Endothelial cell of umbilical vein (primary cell): Measurements from ENCODE around the gene SLC6A1. TPM values are rescaled to one million over a fixed set of nuclear protein-coding genes. Genes with fewer than 3 reads are reported as not detected.

Experiments used
- BruUV-seq: library from RNA; stranded (reverse); fragments of 400-500 nt; replicated peaks from 2 replicates; lab custom pipeline; 2021; lab: Mats Ljungman, UMichigan
- CTCF ChIA-PET: fragments of 300-600, 350-600 bp; sonication (Branson Sonifier 250); formaldehyde crosslinking; loops from one replicate; lab custom pipeline; 2021; ENCODE audit warnings: antibody characterized with exemption, inconsistent platforms; lab: Charles Lee
- POLR2A ChIA-PET: fragments of 300-600, 350-600 bp; sonication (Branson Sonifier 250); formaldehyde crosslinking; loops from one replicate; lab custom pipeline; 2021; ENCODE audit warnings: antibody characterized with exemption, inconsistent platforms; lab: Charles Lee
- DNase-seq: peaks from one replicate; pipeline ENCODE4 v3.0.0-alpha.2; 2011; ENCODE audit warnings: low read depth, low spot score
- FAIRE-seq: peaks from 2 replicates; lab custom pipeline; 2011; peaks lifted over from hg19 to GRCh38; lab: Jason Lieb, UNC
- H2AFZ ChIP-seq: 2 replicates; pipeline ENCODE4 v1.6.0; 2012; ENCODE audit warnings: low read depth, low read length, control low read depth, inconsistent platforms
- H3K27ac ChIP-seq: 2 replicates; pipeline ENCODE4 v1.5.1; 2011; ENCODE audit warnings: low read depth, mild to moderate bottlenecking, control low read depth, low read length, moderate library complexity; ENCODE audit not compliant: insufficient read depth
- H3K27me3 ChIP-seq, 2 experiments: 2 replicates each; pipeline versions ENCODE4 v1.6.0 to v1.6.1; 2011; ENCODE audit warnings: low read length in 2 of 2, mixed read lengths in 1 of 2; ENCODE audit not compliant: control insufficient read depth in 2 of 2, insufficient read depth in 2 of 2
- H3K36me3 ChIP-seq, 2 experiments: 2 replicates in 1 of 2; 3 replicates in 1 of 2; pipeline ENCODE4 v1.5.1; 2011; ENCODE audit warnings: low read length in 2 of 2, mild to moderate bottlenecking in 1 of 2, moderate library complexity in 1 of 2; ENCODE audit not compliant: control insufficient read depth in 2 of 2, insufficient read depth in 2 of 2; ENCODE audit errors: extremely low read depth in 1 of 2
- H3K4me1 ChIP-seq: 3 replicates; pipeline ENCODE4 v1.5.1; 2011; ENCODE audit warnings: mild to moderate bottlenecking, low read length; ENCODE audit not compliant: control insufficient read depth, insufficient read depth; ENCODE audit errors: extremely low read depth
- H3K4me2 ChIP-seq: 2 replicates; pipeline ENCODE4 v1.6.1; 2011; ENCODE audit warnings: low read length, control low read depth, mixed read lengths; ENCODE audit not compliant: insufficient read depth
- H3K4me3 ChIP-seq, 3 experiments: fragments of 200-600 bp in 1 of 3; sonication (generic), shearing (Covaris generic) in 1 of 3; replicated peaks in 1 of 3; 2 replicates each; pipeline ENCODE4 v1.5.1; 2011 to 2016; ENCODE audit warnings: control low read depth in 3 of 3, low read length in 3 of 3, mild to moderate bottlenecking in 2 of 3, inconsistent platforms in 1 of 3, low read depth in 1 of 3, moderate library complexity in 1 of 3; ENCODE audit not compliant: insufficient read depth in 1 of 3
- H3K79me2 ChIP-seq: 2 replicates; pipeline ENCODE4 v1.6.0; 2012; ENCODE audit warnings: low read length, inconsistent platforms; ENCODE audit not compliant: control insufficient read depth, insufficient read depth
- H3K9ac ChIP-seq: replicated peaks from 2 replicates; pipeline ENCODE3; 2011; ENCODE audit warnings: low read length, control low read depth; ENCODE audit not compliant: insufficient read depth; ENCODE audit errors: extremely low read depth
- H3K9me1 ChIP-seq: replicated peaks from 3 replicates; pipeline ENCODE4 v1.6.0; 2011; ENCODE audit warnings: mild to moderate bottlenecking, low read length; ENCODE audit not compliant: control insufficient read depth, insufficient read depth; ENCODE audit errors: extremely low read depth
- H3K9me3 ChIP-seq: replicated peaks from 2 replicates; pipeline ENCODE4 v1.5.1; 2012; ENCODE audit warnings: low read length, inconsistent platforms; ENCODE audit not compliant: control insufficient read depth, insufficient read depth
- H4K20me1 ChIP-seq: replicated peaks from 2 replicates; pipeline ENCODE3; 2011; ENCODE audit warnings: mild to moderate bottlenecking, low read length; ENCODE audit not compliant: control insufficient read depth, insufficient read depth; ENCODE audit errors: extremely low read depth
- CTCF ChIP-seq, 2 donors: IDR thresholded peaks; 1 replicate in 1 of 2; 2 replicates in 1 of 2; pipeline ENCODE4 v1.5.1; 2011; ENCODE audit warnings: low read length in 2 of 2, mild to moderate bottlenecking in 2 of 2, moderate library complexity in 2 of 2, control low read depth in 1 of 2, inconsistent platforms in 1 of 2, low read depth in 1 of 2; ENCODE audit not compliant: insufficient read depth in 1 of 2; ENCODE audit errors: extremely low read depth in 1 of 2
- EZH2 ChIP-seq: IDR thresholded peaks from 2 replicates; pipeline ENCODE4 v1.6.1; 2012; ENCODE audit warnings: borderline replicate concordance, low read depth, mild to moderate bottlenecking, moderate library complexity, low read length, inconsistent platforms; ENCODE audit not compliant: severe bottlenecking
- FOS ChIP-seq: IDR thresholded peaks from 2 replicates; pipeline ENCODE4 v1.6.1; 2011; ENCODE audit warnings: mild to moderate bottlenecking, low read length, moderate library complexity, borderline replicate concordance; ENCODE audit not compliant: insufficient read depth
- GATA2 ChIP-seq: IDR thresholded peaks from 2 replicates; pipeline ENCODE4 v1.7.0; 2011; ENCODE audit warnings: low read depth, mild to moderate bottlenecking, moderate library complexity, mixed read lengths, low read length; ENCODE audit not compliant: insufficient read length, insufficient read depth
- JUN ChIP-seq: IDR thresholded peaks from 2 replicates; pipeline ENCODE4 v1.6.1; 2011; ENCODE audit warnings: borderline replicate concordance, low read depth; ENCODE audit not compliant: insufficient read length, insufficient read depth
- MAX ChIP-seq: IDR thresholded peaks from 2 replicates; pipeline ENCODE4 v1.6.1; 2011; ENCODE audit not compliant: insufficient read depth, insufficient read length
- MYC ChIP-seq: IDR thresholded peaks from one replicate; pipeline ENCODE4 v1.6.1; 2011; ENCODE audit warnings: mild to moderate bottlenecking, low read depth, low read length
- POLR2A ChIP-seq: IDR thresholded peaks from 2 replicates; pipeline ENCODE4 v1.6.1; 2012; ENCODE audit warnings: low read depth, mild to moderate bottlenecking, control low read depth, low read length
- POLR2AphosphoS5 ChIP-seq: IDR thresholded peaks from 2 replicates; pipeline ENCODE4 v1.6.1; 2012; ENCODE audit warnings: low read depth, mild to moderate bottlenecking, control low read depth, low read length, moderate library complexity; ENCODE audit not compliant: insufficient read depth
- dilution Hi-C: fragments of 300-500 bp; cut with MboI; formaldehyde crosslinking; loops from one replicate; pipeline ENCODE4 v1.15.0; 2019; ENCODE audit warnings: low sequenced_read_pairs; ENCODE audit not compliant: extremely low pct_ligation_motif_present
- intact Hi-C: fragments of 100-400 bp; cut with micrococcal nuclease; formaldehyde crosslinking; loops from one replicate; pipeline ENCODE4 v1.10.0; 2022
- polyA plus RNA-seq, 4 experiments: library from polyadenylated mRNA; depleted of rRNA in 3 of 4; stranded (reverse) in 3 of 4; unstranded in 1 of 4; fragments of >200 nt; gene quantifications; 2 replicates each; pipeline versions ENCODE4 v1.2.1 to v1.2.3, GENCODE V29; 2011 to 2012; ENCODE audit warnings: missing spikeins in 1 of 4
- total RNA-seq: library from RNA; stranded (reverse); gene quantifications from 2 replicates; pipeline ENCODE4 v1.2.3, GENCODE V29; 2021

SLC6A1 gene
- total and polyA plus RNA-seq, 2 donors (not counting 3 experiments of a cell fraction or from before 2014, with no cell fraction given) = not detected

GRCh38 chr3:10996345-10997013, 3.9 kb downstream of the SLC6A1 start:
- Histone ChIP-seq H3K36me3 (no peaks in the 10 kb centered on the region), H3K9me3 (no peaks in the 10 kb centered on the region), H4K20me1 (no peaks in the 10 kb centered on the region), H3K9ac (no peak overlapping the region), H3K79me2 (no peaks in the 10 kb centered on the region), H3K27me3 (peaks cover 26 to 35% of the 10 kb centered on the region in 2 experiments), H3K4me3 (no peak overlapping the region), H3K4me1 (no peaks in the 10 kb centered on the region), H3K9me1 (no peaks in the 10 kb centered on the region), H2AFZ (no peak overlapping the region), H3K4me2 (no peak overlapping the region), H3K27ac (no peak overlapping the region)
- ChIA-PET CTCF (interaction anchor here (0.7 kb wide), 1 partner anchor 54 kb away, joined by 3 read pairs; no protein-coding TSS in a partner anchor), POLR2A (no interaction called here)
- intact Hi-C loops = no loop called here
- BruUV-seq = no TSS peak
- FAIRE-seq (no peak), DNase-seq (no peak)
- no peak for TF ChIP-seq CTCF (IDR thresholded peaks at IDR 0.05; ENCODE audit: extremely low read depth in 1 of 2, insufficient read depth in 1 of 2, low read depth in 1 of 2, low read length in 2 of 2)
- no peak for TF ChIP-seq POLR2A
- no peak for TF ChIP-seq FOS
- TF ChIP-seq JUN = no peak
- TF ChIP-seq GATA2 = no peak
- dilution Hi-C loops = no loop called here

- no peak for TF ChIP-seq MAX
- no peak for TF ChIP-seq CTCF (IDR thresholded peaks at IDR 0.05; ENCODE audit: extremely low read depth in 1 of 2, insufficient read depth in 1 of 2, low read depth in 1 of 2, low read length in 2 of 2)
- TF ChIP-seq JUN = no peak
- no peak for TF ChIP-seq EZH2
- no peak for TF ChIP-seq MYC
- TF ChIP-seq GATA2 = no peak
- TF ChIP-seq FOS = no peak
- no peak for TF ChIP-seq POLR2A
- no peak for TF ChIP-seq POLR2AphosphoS5
- H3K27me3 ChIP-seq = peaks cover 19 to 29% of the 10 kb centered on the region in 2 experiments
- H3K4me2 ChIP-seq = no peak overlapping the region
- H2AFZ ChIP-seq = no peak overlapping the region
- H3K36me3 ChIP-seq = no peaks in the 10 kb centered on the region
- H3K9me1 ChIP-seq = no peaks in the 10 kb centered on the region
- intact Hi-C loops = no loop called here
- H3K9me3 ChIP-seq = no peaks in the 10 kb centered on the region
- no peak for DNase-seq
- no peaks in the 10 kb centered on the region for H3K79me2 ChIP-seq
- H3K27ac ChIP-seq = no peak overlapping the region
- no peak overlapping the region for H3K4me3 ChIP-seq
- dilution Hi-C loops = no loop called here
- H4K20me1 ChIP-seq = no peaks in the 10 kb centered on the region
- ChIA-PET CTCF (no interaction called here), POLR2A (no interaction called here)
- no TSS peak for BruUV-seq
- no peak for FAIRE-seq
- no peaks in the 10 kb centered on the region for H3K4me1 ChIP-seq
- H3K9ac ChIP-seq = no peak overlapping the region
Observed at GRCh38 chr3:10997196-10997595, 4.6 kb downstream of the SLC6A1 start.
